OCI-LY7 (cell line): ENCODE data around the gene BMS1.

Source experiments
- CTCF ChIP-seq: fragments of 200-600 bp; sonication (generic); conservative IDR thresholded peaks from 2 replicates; pipeline ENCODE4 v1.5.1; 2014; ENCODE audit warnings: mild to moderate bottlenecking, antibody characterized with exemption, low read length, moderate library complexity, mixed read lengths
- EZH2phosphoT487 ChIP-seq: fragments of 200-600 bp; sonication (generic); IDR thresholded peaks from 2 replicates; pipeline ENCODE4 v1.6.1; 2018; ENCODE audit warnings: low read depth, borderline replicate concordance, mild to moderate bottlenecking, mixed run types, antibody characterized with exemption, low read length, moderate library complexity, mixed read lengths

- no peak for TF ChIP-seq CTCF
- no peak for TF ChIP-seq EZH2phosphoT487
These were observed 85.0 kb downstream of the BMS1 start for GRCh38 chr10:42867571-42867970.
